GM19035 (cell line): Measurements from ENCODE around the gene TUG1.

Experiments used
- ATAC-seq: cut with Tn5 transposase; IDR thresholded peaks from one replicate; pipeline ENCODE4 v1.9.1; 2021; ENCODE audit not compliant: unreplicated experiment

Gene TUG1

GRCh38 chr22:30968924-30969531, at the start of gene TUG1:
TSS of gene TUG1 (plus strand) at chr22:30969265.
- peak; percentile 91 for ATAC-seq

GRCh38 chr22:30919973-30920372, 49.1 kb upstream of the TUG1 start:
- ATAC-seq, result no peak

- ATAC-seq, result no peak
These were observed 48.7 kb upstream of the TUG1 start for GRCh38 chr22:30920407-30920806.

- ATAC-seq, result no peak
These were observed 48.0 kb upstream of the TUG1 start for GRCh38 chr22:30921108-30921507.

GRCh38 chr22:30922151-30922611, 46.9 kb upstream of the TUG1 start:
- ATAC-seq, result no peak

- ATAC-seq, result no peak
These were observed 45.7 kb upstream of the TUG1 start for GRCh38 chr22:30923168-30923900.

GRCh38 chr22:30925667-30926066, 43.4 kb upstream of the TUG1 start:
- ATAC-seq, result no peak

- ATAC-seq, result no peak
These were observed 42.4 kb upstream of the TUG1 start for GRCh38 chr22:30926706-30927105.

- ATAC-seq, result no peak
These were observed 41.3 kb upstream of the TUG1 start for GRCh38 chr22:30927806-30928205.

GRCh38 chr22:30928401-30928800, 40.7 kb upstream of the TUG1 start:
- no peak for ATAC-seq

GRCh38 chr22:30930228-30930627, 38.8 kb upstream of the TUG1 start:
- ATAC-seq, result no peak

- ATAC-seq, result no peak
These were observed 37.3 kb upstream of the TUG1 start for GRCh38 chr22:30931541-30932300.

- no peak for ATAC-seq
These were observed 36.4 kb upstream of the TUG1 start for GRCh38 chr22:30932661-30933060.

GRCh38 chr22:30933457-30933856, 35.6 kb upstream of the TUG1 start:
- ATAC-seq, result no peak

- no peak for ATAC-seq
These were observed 35.0 kb upstream of the TUG1 start for GRCh38 chr22:30934053-30934452.

GRCh38 chr22:30940685-30941362, 28.2 kb upstream of the TUG1 start:
- no peak for ATAC-seq

GRCh38 chr22:30941363-30941740, 27.7 kb upstream of the TUG1 start:
- no peak for ATAC-seq

GRCh38 chr22:30943368-30943767, 25.7 kb upstream of the TUG1 start:
- ATAC-seq, result no peak

- ATAC-seq, result no peak
These were observed 24.1 kb upstream of the TUG1 start for GRCh38 chr22:30944986-30945385.

GRCh38 chr22:30945653-30946052, 23.4 kb upstream of the TUG1 start:
- ATAC-seq, result no peak

- no peak for ATAC-seq
These were observed 22.7 kb upstream of the TUG1 start for GRCh38 chr22:30946354-30946753.
